ENCODE data around the gene NCOA3. TPM values are rescaled to one million over a fixed set of nuclear protein-coding genes. Genes with fewer than 3 reads are reported as not detected.
A peak's percentile ranks its signal among the peaks of the same experiment; 100 is the strongest.

Gene NCOA3
- total RNA-seq, 1 experiment from 2014 or later: 23.3 TPM

GRCh38 chr20:47532002-47532401, 30.3 kb downstream of the NCOA3 start:
- WGBS (ENCODE audit: extremely low coverage, insufficient read length, low lambda C conversion rate): no CpG with 5 or more reads among the region's 3 CpGs
- Mint-ChIP-seq H3K4me3 (no peak overlapping the region), H3K9me3 (peaks cover 4% of the 10 kb centered on the region in 2 experiments)

More at GRCh38 chr20:47532002-47532401, 30.3 kb downstream of the NCOA3 start:
- no peak overlapping the region for H2AFZ ChIP-seq (ENCODE audit: low read length)
- DNase-seq: no peak
- no peak overlapping the region for H3K4ac ChIP-seq (ENCODE audit: low read depth, low read length)
- no peaks in the 10 kb centered on the region for H4K20me1 ChIP-seq (ENCODE audit: control insufficient read depth, insufficient read depth, insufficient read length)
- H3K27me3 Mint-ChIP-seq (ENCODE audit: low read depth): no peaks in the 10 kb centered on the region
- H3K4me1 Mint-ChIP-seq: peaks cover 7 to 14% of the 10 kb centered on the region in 2 experiments; a peak in 3 of 4 replicates
- peaks cover 3% of the 10 kb centered on the region for H3K79me1 ChIP-seq (ENCODE audit: insufficient read depth, low read depth, low read length, poor library complexity, severe bottlenecking)
- no peak overlapping the region for H3K56ac ChIP-seq (ENCODE audit: insufficient read length, low read depth, low read length)
- no peak for TF ChIP-seq CTCF (conservative IDR thresholded peaks at IDR 0.05)
- no peak overlapping the region for H4K91ac ChIP-seq (ENCODE audit: insufficient read length, low read depth, low read length)
- no peak overlapping the region for H2BK5ac ChIP-seq (ENCODE audit: insufficient read length, low read length)
- no peak overlapping the region for H2AK5ac ChIP-seq (ENCODE audit: insufficient read length, low read length)
- no peaks in the 10 kb centered on the region for H3K4me1 ChIP-seq (ENCODE audit: insufficient read depth, low read length)
- H3K27ac ChIP-seq (ENCODE audit: insufficient read length, low read depth, low read length): no peak overlapping the region
- H2BK15ac ChIP-seq (ENCODE audit: low read depth, low read length): no peak overlapping the region
- H3K27ac Mint-ChIP-seq: 0 out of 7 replicates have a peak overlapping the region, but pooled peaks of 1 of the 3 experiments have one; percentile 0
- H3K79me2 ChIP-seq (ENCODE audit: insufficient read depth, low read length): peaks cover 10% of the 10 kb centered on the region; the same call in 1 of the 2 replicates
- H2BK20ac ChIP-seq (ENCODE audit: low read depth, low read length, poor library complexity, severe bottlenecking): no peak overlapping the region
- no peaks in the 10 kb centered on the region for H3K23me2 ChIP-seq (ENCODE audit: insufficient read length, low read depth, low read length, poor library complexity, severe bottlenecking)
- H4K5ac ChIP-seq (ENCODE audit: insufficient read length, low read depth, low read length): no peak overlapping the region
- H3T11ph ChIP-seq (ENCODE audit: low read length): no peak overlapping the region
- peaks cover 4 to 9% (median 4%) of the 10 kb centered on the region in 3 experiments for H3K36me3 Mint-ChIP-seq (ENCODE audit: insufficient read depth in 1 of 3, low read depth in 3 of 3)
- H3K9me3 ChIP-seq (ENCODE audit: control insufficient read depth, low read depth, low read length): no peaks in the 10 kb centered on the region
- H3K4me2 ChIP-seq (ENCODE audit: insufficient read depth, insufficient read length, low read length): no peak overlapping the region
- H3K27me3 ChIP-seq (ENCODE audit: insufficient read depth, low read length): no peaks in the 10 kb centered on the region
- no peak overlapping the region for H3K14ac ChIP-seq (ENCODE audit: insufficient read depth, low read length)
- no peak overlapping the region for H2BK12ac ChIP-seq (ENCODE audit: insufficient read length, low read depth, low read length)
- no peak overlapping the region for H2BK120ac ChIP-seq (ENCODE audit: low read depth, low read length, poor library complexity, severe bottlenecking)
- H3K9ac ChIP-seq (ENCODE audit: extremely low read depth, insufficient read length, low read length): no peak overlapping the region
- no peak overlapping the region for H3K18ac ChIP-seq (ENCODE audit: insufficient read length, low read depth, low read length)
- H4K8ac ChIP-seq (replicated peaks; ENCODE audit: insufficient read length, low read depth, low read length): no peak overlapping the region
- no peak overlapping the region for H3K23ac ChIP-seq (ENCODE audit: insufficient read length, low read depth, low read length)

All from H9 (cell line).